GM12864 (cell line): ENCODE data around the gene NECTIN2.

Source experiments
- DNase-seq: peaks from one replicate; pipeline ENCODE4 v3.0.0-alpha.2; 2011; ENCODE audit warnings: low read depth
- H3K4me3 ChIP-seq: 2 replicates; pipeline ENCODE4 v1.5.1; 2011; ENCODE audit warnings: mild to moderate bottlenecking, low read depth, low read length, control low read depth
- TF ChIP-seq, protein P1 (sequence below): IDR thresholded peaks from 2 replicates; pipeline ENCODE4 v1.5.1; 2011; ENCODE audit warnings: low read depth, mild to moderate bottlenecking, moderate library complexity, low read length, control low read depth, inconsistent platforms; ENCODE audit errors: missing control alignments

NECTIN2 gene

DNA sequence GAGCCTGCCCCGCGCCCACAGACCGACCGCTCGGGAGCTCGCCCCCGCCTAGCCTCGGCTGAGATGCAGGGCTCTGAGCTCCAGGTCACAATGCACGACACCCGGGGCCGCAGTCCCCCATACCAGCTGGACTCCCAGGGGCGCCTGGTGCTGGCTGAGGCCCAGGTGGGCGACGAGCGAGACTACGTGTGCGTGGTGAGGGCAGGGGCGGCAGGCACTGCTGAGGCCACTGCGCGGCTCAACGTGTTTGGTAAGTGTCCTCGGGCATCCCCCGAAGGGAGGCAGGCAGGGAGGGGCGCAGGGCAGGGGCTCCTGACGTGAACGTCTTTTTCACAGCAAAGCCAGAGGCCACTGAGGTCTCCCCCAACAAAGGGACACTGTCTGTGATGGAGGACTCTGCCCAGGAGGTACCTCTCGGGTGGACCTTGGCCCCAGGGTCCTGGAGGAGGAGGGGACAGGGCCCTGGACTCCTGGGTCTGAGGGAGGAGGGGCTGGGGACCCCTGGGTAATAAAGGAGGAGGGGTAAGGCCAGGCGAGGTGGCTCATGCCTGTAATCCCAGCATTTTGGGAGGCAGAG, 33.9 kb upstream of the NECTIN2 start:
- no peak overlapping the region for H3K4me3 ChIP-seq
- TF ChIP-seq, protein P1, sequence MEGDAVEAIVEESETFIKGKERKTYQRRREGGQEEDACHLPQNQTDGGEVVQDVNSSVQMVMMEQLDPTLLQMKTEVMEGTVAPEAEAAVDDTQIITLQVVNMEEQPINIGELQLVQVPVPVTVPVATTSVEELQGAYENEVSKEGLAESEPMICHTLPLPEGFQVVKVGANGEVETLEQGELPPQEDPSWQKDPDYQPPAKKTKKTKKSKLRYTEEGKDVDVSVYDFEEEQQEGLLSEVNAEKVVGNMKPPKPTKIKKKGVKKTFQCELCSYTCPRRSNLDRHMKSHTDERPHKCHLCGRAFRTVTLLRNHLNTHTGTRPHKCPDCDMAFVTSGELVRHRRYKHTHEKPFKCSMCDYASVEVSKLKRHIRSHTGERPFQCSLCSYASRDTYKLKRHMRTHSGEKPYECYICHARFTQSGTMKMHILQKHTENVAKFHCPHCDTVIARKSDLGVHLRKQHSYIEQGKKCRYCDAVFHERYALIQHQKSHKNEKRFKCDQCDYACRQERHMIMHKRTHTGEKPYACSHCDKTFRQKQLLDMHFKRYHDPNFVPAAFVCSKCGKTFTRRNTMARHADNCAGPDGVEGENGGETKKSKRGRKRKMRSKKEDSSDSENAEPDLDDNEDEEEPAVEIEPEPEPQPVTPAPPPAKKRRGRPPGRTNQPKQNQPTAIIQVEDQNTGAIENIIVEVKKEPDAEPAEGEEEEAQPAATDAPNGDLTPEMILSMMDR, result no peak
- no peak for DNase-seq

DNA sequence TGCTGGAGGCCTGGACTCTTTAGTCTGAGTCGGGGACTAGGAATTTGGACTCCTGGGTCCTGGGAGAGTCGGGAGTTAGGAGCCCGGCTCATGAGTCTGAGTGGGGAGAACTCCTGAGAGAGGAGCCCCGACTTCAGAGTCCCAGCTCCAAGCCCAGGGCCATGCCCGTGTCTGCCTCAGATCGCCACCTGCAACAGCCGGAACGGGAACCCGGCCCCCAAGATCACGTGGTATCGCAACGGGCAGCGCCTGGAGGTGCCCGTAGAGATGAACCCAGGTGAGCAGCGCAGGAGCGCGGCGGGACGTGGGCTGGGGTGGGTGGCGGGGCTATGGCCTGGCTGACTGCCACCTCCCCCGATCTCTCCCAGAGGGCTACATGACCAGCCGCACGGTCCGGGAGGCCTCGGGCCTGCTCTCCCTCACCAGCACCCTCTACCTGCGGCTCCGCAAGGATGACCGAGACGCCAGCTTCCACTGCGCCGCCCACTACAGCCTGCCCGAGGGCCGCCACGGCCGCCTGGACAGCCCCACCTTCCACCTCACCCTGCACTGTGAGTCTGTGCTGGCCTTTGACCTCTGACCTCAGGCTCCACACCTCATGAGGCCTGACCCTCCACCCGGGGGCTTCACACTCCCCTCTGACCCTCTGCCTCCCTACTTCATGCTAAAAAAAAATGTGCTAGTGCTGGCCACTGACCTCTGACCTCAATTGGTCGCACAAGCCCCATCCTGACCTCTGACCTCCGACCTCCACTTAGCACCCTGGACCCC, 32.8 kb upstream of the NECTIN2 start:
- DNase-seq, result no peak
- TF ChIP-seq, protein P1, result no peak
- no peak overlapping the region for H3K4me3 ChIP-seq

DNA sequence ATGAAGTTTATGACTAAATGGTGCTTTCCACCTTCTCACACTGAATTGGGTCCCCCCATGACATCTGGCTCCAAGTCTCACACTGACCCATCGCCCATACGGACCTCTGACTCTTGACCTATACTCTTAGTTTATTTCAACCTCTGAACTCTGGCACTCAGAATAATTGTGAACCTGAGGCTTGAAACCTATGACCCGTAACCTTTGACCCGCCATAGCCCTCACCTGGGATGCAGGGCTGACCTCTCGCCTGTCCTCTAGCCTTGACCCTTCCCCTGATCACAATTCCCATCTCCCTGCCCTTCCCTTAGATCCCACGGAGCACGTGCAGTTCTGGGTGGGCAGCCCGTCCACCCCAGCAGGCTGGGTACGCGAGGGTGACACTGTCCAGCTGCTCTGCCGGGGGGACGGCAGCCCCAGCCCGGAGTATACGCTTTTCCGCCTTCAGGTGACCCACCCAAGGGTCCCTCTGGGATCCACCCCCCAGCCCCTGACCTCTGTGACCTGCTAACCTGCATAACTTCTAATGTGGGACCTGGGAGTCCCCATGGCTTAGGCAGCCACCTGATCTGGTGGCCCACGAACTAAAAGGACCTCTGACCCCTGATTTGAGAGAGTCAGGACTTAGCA, 32.1 kb upstream of the NECTIN2 start:
- no peak overlapping the region for H3K4me3 ChIP-seq
- no peak for DNase-seq
- TF ChIP-seq, protein P1, result no peak

DNA sequence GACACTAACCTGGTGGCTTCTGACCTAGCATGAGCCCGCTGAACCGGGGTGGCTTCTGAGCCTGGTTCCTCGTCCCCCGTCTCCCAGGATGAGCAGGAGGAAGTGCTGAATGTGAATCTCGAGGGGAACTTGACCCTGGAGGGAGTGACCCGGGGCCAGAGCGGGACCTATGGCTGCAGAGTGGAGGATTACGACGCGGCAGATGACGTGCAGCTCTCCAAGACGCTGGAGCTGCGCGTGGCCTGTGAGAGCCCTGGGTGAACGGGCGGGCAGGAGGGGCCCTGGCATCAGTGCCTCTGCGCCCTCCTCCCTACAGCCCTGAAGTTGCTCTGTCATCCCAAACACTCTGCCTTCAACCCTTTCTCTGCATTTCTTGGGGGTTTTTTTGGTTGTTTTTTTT, 31.6 kb upstream of the NECTIN2 start:
- TF ChIP-seq, protein P1, result no peak
- no peak overlapping the region for H3K4me3 ChIP-seq
- DNase-seq, result no peak

DNA sequence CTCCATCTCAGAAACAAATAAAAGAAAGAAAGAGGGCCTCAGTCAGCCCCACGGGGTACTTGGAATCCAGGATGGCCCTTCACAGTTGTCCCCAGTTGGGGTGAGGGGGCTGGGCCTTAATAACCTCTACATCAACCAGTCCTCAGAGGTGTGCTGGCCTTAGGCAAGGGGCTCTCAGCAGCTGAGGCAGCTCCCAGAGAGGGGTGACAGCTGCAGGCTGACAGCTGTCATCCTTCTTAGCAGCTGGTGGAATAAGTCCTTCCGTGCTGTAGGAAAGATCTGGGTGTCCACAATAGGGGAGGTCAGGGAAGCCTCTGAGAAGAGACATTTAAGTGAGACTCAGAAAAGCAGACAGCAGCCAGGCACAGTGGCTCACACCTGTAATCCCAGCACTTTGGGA, 29.8 kb upstream of the NECTIN2 start:
- TF ChIP-seq, protein P1, result no peak
- no peak overlapping the region for H3K4me3 ChIP-seq
- DNase-seq, result no peak

DNA sequence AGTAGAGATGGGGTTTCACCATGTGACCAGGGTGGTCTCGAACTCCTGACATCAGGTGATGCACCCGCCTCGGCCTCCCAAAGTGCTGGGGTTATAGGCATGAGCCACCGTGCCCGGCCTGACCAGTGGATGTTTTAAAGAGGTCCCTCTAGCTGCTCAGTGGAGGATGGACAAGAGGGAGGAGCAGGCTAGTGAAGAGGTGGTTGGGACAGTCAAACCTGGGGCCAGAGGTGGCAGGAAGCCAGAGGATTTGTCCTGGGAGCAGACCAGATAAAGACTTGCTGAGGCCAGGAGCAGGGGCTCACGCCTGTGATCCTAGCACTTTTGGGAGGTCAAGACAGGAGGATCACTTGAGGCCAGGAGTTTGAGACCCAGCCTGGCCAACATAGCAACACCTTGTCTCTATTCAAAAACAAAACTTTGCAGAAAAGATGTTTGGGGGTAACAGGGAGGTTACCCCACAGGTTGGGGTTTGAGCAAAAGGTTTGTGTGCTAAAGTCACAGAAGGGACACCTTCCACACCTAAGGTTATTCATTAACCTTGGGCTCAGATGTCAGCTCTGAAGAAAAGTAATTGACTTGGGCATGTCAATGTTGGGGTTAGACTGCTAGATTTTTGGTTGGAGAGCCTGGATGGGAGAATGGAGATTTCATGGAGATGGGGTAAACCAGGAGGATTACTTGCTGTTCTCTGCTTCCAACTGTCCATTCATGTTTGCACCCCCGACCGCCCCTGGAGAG, 28.2 kb upstream of the NECTIN2 start:
- H3K4me3 ChIP-seq, result no peak overlapping the region
- no peak for DNase-seq
- TF ChIP-seq, protein P1, result no peak
